Non-pigmented ciliary epithelial cell (primary cell): ENCODE data around the gene RGS19.

Experiments used
- DNase-seq: peaks from one replicate; pipeline ENCODE4 v3.0.0-alpha.2; 2010; ENCODE audit warnings: low read depth

Gene RGS19

DNA sequence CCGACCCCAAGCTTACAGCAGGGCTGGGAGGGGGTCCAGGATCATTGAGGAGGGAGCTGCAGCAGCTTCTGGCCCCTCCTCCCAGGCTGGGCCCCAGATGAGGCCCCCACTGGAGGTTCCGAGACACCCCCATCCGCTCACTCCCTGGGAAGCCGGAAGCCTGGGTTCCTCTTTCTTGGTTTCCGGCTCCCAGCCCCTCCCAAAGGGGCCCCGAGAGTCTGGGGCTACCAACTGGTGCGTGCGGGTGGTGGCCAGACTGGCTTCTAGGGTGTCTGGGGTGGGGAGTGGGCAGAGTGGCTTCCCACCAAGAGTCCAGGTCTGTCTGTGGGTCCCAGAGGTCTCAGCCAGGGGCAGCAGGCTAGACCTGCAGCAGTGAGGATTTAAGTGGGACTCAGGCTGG lies 2.2 kb downstream of the RGS19 start:
- DNase-seq, result no peak

DNA sequence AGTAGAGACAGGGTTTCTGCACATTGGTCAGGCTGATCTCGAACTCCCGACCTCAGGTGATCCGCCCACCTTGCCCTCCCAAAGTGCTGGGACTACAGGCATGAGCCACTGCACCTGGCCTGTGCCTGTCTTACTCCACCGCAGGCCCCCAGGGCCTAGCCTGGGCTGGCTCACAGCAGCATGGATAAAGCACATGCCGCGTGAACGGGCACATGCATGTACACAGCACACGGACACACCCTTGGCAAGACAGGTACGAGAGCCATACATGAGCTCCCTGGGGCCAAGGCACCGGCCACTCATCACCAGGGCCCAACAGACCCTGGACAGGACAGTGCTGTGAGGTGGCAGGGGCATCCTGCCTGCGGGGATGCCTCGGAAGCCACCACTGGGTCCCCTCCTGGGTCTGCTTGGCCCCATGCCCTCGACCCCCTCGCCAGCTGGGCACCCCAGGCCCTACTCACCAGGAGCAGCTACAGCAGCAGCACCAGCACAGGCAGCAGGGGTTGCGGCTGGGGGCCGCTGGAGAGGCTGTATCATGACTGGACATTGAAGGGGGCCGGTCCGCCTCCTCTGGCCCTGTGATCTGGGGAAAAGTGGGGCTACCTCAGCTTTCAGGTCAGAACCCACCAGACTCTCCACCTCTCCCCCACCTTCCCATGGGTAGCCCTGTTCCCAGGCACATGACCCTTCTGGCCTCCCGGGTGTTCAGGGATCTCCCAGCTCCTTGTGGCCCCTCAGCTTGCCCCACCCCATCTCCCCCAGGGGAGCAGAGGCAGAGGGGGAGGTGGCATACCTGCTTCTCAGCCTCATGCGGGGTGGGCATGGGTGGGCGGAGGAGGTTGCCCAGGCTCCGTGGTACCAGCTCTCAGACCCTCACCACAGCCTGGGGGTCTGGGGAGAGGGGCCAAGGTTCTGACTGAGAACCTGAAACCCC lies 3.0 kb downstream of the RGS19 start:
- no peak for DNase-seq

DNA sequence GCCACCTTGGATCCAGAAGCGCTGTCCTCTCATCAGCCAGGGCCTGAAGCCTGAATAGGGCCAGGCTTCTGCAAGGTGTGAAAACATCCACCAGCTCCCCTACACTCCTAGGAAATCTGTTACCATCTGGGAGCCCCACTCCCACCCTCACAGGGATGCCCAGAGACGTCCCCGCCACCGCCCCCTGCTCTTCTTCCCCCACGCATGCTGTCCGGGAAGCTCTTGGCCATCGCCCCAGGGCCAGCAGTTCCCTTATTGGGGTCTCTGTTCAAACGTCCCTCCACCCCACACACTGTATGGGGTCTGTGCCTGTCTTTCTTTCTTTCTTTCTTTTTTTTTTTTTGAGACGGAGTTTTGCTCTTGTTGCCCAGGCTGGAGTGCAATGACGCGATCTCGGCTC lies 3.8 kb downstream of the RGS19 start:
- no peak for DNase-seq

DNA sequence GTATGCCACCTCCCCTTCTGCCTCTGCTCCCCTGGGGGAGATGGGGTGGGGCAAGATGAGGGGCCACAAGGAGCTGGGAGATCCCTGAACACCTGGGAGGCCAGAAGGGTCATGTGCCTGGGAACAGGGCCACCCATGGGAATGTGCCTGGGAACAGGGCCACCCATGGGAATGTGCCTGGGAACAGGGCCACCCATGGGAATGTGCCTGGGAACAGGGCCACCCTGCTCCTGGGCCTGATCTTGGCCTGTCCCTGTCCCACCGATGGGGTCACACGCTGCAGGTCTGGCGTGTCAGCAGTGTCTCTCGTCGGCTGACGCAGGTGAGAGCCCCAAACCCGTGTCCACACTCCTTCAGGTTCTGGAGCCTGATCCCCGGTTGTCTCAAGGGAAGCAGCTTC lies 4.4 kb downstream of the RGS19 start:
- no peak for DNase-seq

DNA sequence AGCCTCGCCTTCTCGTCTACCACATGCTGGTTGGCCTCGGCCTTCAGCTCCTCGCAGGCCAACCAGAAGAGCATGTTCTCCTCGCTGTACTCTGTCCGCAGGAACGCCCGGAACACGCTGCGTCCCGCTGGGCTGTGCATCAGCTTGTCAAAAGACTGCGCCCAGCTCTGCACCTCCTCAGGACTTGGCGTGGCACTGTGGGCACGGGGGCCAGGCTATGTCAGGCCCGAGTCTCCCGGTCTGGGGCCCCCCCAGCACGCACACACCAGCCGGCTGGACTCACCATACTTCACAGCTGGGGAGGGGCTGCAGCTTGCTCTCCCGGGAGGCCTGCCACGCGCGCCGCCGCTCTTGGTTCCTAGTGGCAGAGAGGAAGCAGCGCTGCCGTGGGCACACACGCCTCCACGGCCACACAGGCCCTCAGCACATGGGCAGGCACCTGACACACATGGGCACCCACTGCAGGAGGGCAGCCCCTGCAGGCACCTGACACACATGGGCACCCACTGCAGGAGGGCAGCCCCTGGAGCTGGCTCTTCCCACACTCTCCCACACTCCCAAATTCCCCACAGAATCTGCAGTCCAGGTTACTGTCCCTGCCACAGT lies 5.0 kb downstream of the RGS19 start:
- DNase-seq, result no peak

DNA sequence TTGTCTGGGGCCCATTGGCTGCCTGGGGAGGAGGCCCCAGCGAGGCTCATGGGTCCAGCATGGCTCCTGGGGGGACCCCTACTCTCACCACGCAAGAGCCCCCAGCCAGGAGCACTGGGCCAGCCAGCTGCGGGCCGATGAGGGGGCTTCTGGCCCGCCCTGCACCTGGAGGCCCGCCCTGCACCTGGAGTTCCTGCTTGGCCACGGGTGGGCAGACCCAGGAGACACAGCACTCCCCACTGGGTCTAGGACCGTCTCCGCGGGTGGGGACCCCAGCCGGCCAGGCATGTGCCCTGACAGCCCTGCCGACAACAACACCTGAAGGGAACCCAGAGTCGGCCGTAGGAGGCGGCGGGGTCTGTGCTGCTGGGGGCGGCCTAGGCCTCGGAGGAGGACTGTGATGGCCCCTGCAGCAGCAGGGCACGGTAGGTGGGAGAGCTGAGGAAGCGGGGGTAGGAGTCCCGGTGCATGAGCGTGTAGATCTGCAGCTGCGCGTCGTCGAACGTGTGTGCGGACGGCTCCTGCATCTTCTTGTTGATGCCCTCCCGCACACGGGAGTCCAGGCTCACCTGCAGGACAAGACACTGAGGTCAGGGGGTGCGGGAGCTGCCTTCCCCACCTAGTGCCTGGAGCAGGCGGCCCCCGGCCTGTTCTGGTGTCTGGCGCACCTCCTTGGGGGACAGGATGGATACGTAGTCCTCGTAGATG lies 5.7 kb downstream of the RGS19 start:
- no peak for DNase-seq

DNA sequence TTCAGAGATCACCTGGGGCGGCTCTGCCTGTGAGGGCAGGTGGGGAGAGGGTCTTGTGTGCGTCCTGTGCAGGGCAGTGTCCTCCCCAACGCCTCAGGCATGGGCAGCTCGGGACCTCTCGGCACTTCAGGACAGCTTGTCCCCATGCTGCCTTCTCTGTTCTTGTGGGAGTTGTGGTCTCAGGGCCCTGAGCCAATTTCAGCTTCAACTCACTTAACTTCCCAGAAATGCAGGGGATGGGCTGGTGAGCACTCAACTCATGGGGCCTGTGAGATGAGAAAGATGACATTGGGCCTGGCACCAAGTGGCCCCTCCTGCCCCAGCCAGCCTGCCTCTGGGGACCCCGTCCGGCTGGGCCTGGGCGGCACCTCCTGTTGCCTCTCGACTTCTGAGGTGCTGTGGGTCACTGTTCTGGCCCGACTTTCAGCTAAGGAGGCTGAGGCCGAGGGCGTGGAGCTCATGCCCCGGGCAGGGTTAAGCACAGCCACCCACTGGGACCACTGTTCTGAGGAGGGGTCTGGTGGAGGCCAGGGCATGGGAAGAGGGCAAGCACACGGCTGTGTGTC lies 6.7 kb downstream of the RGS19 start:
- no peak for DNase-seq

DNA sequence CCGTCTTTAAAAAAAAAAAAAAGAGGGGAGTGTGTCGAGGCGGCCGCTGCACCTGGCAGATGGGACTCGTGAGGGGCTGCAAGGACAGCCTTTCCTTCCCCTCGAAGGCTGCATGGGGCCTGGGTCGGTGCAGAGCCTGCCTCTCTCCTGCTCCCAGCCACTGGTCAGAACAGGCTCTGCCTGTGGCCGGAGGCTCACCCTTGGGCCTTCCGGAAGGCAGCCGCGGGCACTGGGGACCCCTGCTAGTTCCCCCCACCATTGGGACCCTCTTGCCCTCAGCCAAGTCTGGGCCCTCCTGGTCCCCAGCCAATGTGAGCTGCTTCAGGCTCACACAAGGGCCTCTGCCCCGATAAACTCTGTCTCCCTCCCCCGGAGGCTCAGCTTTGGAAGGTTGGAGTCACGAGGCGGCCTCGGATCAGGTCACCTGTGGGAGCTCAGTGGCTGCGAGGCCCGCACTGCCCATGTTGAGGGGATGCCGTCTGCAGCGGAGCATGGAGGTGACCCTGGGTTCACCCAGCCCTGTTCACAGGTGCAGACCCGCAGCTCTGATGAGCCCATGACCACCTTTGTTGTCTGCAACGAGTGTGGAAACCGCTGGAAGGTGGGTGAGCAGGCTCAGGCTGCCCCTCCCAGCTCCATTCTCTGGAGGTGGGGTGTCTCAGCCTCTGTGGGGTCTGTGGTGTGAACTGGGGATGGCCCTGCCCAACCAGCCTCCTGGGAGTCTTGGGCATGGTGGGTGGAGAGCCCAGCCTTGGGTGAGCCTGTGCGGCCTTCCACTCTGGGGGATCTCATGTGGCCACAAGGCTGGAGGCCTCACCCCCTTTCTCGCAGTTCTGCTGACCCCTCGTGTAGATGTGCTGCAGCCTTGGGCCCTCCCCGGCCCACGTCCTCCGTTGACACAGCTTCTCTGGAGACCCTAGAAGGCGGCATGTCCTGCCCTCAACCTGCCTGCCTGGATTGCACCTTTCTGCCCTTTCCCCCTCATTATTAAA lies 7.7 kb downstream of the RGS19 start:
- no peak for DNase-seq

DNA sequence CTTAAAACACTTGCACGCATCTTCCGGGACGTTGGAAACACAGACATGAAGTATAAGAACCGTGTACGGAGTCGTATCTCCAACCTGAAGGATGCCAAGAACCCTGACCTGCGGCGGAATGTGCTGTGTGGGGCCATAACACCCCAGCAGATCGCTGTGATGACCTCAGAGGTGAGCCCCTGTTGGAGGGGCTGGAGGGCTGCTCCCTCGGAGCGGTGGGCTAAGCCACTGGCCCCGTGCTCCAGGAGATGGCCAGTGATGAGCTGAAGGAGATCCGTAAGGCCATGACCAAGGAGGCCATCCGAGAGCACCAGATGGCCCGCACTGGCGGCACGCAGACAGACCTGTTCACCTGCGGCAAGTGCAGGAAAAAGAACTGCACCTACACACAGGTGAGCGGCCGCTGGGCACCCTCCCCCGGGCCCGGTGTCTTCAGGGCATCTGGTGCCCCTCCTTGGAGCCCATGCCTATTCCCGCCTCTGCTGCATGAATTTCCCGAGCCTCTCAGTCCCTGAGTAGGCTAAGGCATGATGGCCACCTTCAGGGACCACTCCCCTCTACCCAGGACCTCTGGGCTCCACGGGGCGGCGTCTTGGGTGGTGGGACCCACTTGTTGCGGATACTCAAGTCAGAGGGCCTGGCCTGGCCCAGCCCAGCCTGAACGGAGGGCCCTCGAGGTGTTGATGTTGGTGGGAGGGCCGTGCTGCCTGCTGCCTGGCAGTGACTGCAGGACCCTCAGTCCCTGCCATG lies 8.9 kb downstream of the RGS19 start:
- no peak for DNase-seq

DNA sequence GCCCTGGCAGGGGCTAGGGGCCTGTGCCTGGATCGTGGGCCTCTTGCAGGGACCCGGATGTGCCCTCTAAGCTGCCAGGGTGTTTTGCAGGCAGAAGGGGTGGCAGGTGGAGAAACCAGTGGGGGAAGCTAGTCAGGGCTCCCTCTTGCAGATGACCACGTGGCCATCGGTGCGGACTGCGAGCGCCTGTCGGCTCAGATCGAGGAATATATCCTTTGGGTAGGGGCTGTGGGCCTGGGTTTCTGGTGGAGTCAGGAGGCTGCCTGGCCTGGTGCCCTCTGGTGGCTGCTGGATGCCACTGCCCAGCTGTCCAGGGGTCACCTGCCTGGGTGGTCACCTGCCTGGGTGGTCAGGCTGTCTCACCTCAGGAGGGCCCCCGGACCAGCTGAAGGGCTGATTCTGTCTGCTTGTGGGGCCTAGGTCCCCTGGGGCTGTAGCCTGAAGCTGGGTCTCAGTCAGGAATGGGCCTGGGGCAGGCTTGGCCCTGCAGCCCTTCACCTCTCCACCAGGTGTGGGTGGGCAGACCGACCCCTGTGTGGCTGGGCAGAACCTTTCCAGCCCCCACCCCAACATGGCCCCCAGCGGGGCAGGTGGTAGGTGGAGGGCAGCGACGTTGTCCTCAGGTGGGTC lies 9.6 kb downstream of the RGS19 start:
- DNase-seq, result no peak

DNA sequence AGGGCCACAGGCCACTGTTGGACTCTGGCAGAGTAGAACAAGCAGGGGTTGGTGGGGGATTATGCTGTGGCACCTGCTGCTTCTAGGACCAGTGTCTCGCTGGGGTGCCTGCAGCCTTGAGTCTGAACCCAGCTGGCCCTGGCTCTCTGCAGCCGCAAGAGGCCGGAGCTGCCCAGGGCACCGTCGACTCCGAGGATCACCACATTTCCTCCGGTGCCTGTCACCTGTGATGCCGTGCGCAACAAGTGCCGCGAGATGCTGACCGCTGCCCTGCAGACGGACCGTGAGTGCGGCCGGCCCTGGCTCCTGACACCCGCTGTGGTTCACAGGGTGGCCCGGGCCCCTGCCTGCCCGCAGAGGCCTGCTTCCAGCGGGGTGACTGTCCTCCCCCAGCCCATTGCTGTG lies 10.1 kb downstream of the RGS19 start:
- DNase-seq, result no peak

DNA sequence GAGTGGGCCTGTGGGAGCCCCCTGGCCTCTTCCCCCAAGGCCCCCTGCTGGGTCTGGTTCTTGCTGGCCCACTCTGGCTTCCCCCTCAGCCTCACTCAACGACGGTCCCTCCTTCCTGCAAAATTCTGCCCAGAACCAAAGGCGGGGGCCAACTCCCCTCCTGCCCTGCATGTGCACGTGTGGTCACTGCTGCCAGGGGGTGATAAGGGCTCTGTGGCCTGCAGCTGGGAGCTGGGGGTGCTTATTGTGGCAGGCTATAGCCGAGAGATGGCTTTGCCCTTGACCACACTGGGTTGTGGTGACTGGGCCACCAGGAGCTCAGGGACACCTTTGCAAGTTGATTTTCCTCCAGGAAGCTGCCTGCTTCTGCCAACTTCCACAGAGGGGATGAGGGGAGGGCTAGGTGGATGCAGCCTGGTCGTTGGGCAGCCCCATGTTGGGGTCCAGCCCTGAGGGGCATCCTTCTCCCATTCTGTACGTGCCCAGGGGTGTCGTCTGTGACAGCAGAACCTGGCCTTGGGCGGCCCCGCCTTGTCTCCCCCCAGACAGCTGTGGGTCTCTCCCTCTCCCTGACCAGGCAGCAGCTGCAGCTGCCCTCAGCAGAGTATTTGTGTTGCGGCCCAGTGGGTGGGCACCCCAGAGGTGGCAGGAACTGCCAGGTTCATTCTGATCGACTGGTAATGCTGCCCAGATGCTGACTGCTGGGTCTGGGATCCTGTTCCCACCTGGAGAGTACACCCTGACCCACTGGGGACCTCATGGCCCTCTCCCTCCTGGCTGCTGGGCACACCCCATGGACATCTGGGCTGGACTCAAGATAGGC lies 10.7 kb downstream of the RGS19 start:
- no peak for DNase-seq

DNA sequence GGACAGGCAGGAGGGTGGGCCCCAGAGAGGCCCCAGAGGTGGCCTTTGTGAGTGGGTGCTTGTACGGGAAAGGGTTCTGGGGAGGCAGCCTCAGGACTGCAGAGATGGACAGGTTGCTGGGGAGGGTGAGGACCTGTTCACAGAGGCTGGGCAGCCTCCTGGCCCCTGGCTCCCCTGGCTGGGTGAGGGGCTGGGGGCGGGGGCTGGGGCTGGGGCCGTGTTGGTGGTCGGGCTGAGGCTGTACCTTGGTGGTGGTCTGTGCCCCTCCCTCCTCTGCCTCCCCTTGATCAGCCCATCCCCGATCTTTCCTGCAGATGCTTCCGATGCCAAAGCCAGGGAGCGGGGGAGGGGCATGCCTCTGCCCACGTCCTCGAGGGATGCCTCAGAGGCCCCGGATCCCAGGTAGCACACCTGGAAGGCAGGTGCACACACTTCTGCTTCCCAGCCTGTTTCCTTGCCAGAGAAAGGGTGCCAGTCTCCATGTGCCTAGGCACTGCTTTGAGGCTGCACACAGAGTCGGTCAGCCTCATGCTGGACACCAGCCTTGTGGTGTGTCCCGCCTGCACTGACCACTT lies 11.5 kb downstream of the RGS19 start:
- DNase-seq, result no peak

DNA sequence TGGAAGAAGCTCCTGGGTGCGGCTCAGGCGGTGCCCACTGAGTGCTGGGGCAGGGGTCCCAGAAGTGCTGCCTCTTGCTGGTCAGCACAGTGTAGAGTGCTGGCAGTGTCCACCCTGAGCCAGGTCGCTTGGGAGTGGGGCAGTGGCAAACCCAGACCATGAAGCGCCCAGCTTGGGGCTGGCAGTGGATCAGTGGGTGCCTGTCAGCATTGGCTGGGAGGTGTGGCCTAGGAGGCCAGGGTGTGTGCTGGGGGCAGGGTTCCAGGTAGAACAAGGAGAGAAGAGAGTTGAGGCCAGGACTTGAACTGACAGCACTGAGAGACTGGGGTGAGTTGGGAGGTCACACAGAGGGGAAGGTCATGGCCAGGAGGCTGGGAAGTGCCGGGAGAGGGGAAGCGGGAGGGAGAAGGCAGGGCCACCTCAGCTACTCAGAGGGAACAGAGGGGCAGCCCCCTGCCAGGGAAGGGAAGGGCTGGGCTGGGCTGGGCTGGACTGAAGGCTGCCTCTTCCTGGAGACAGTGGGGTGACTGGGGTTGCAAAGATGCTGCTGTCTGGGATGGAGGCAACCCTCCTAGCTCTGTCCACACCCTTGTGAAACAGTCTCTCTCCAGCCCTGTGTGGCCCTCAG lies 12.2 kb downstream of the RGS19 start:
- no peak for DNase-seq

DNA sequence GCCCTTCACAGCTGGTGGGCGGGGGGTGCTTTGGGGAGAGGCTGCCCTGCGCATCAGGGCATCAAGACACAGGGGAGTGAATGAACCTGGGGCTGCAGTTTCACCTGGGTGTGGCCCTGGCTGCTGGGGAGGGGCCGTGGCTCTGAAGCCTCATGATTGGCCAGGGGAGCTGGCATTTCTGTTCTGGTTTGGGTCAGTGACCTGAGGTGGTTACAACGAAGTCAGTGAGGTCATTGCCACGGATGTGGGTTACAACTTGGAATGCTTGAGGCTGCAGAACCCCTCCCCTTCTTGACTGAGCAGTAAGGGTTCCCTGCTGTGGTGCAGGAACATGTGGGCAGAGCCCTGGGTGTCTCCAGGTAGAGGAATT lies 13.4 kb downstream of the RGS19 start:
- DNase-seq, result peak; percentile 52

DNA sequence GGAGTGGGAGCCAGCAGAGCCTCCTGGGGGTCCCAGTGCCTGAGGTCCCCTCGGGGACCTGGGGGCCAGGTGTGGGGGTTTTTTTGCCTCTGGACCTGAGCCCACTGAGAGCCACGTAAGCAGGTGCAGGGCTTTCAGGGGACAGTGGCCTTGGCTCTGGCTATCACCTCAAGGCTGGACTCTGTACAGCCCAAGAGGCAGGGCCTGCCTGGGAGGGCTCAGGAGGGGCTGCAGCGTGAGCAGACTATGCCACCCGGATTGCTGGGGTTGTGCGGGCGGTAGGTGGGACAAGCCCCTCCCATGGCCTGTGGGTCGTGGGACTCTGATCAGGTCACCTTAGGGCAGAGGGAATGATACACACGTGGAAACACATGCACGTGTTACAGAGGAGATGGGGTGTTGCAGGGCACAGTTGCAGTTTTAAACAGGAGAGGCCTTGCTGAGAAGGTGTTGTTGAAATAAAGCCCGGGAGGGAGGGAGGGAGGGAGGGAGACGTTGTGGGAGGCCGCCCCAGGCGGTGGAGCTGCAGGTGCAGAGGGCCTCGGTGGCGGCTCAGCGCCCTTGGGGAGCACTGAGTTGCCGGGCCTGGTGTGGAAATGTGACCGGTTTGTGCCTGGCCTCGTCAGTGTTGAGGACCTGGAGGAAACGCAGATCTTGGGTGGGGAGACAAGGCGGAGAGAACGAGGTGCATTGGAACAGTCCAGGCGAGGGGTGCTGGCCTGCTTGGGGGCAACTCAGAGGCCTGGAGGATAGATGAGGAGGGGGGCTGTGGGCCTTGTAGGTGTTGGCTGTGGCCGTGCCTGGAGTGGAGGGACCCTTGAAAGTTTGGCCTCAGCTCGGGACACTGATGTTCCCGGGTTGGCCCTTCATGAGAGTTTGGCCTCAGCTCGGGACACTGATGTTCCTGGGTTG lies 14.0 kb downstream of the RGS19 start:
- DNase-seq, result no peak

DNA sequence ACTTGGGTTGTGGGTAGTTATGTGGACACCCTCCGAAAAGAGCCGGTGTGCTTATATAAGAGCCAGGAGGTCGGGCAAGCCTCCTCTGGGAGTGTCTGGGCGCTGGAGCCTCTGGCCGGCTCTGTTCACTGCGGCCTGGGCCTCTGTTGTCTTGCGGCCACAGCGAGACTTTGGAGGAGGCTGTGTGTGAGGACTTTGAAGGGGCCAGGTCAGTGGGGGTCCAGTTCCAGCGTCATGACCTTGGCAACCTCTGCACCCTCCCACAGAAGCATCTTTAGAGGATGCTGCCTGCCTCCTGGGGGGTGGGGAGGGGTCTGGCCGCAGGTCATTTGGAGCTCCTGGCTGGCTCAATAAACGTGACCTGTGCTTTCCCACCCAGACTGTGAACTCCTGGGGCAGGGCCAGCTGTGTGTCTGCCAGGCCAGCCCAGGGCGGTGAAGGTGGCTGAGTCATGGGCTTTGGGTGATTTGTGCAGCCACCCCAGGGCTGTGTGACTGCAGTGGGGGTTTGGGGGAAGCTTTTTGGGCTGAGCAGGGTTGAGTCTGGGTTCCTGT lies 15.1 kb downstream of the RGS19 start:
- DNase-seq, result no peak
